Vagina (tissue), 2 donors: Measurements from ENCODE around the gene MAZ.

Experiments
- POLR2AphosphoS5 ChIP-seq, 2 donors: sonication (generic); formaldehyde crosslinking; IDR thresholded peaks; one replicate each; pipeline ENCODE4 v1.9.0; 2017; ENCODE audit warnings: antibody characterized with exemption in 2 of 2, mild to moderate bottlenecking in 2 of 2, low read depth in 1 of 2; ENCODE audit not compliant: insufficient read depth in 1 of 2
- TF ChIP-seq, protein P1 (sequence below), 3 experiments: fragments of 450-650 bp in 2 of 3; fragments of 200-600 bp in 1 of 3; sonication (generic) in 1 of 3; IDR thresholded peaks; one replicate each; pipeline ENCODE4 v1.5.1; 2017 to 2019; ENCODE audit warnings: antibody characterized with exemption in 3 of 3, mild to moderate bottlenecking in 2 of 3, moderate library complexity in 2 of 3

DNA sequence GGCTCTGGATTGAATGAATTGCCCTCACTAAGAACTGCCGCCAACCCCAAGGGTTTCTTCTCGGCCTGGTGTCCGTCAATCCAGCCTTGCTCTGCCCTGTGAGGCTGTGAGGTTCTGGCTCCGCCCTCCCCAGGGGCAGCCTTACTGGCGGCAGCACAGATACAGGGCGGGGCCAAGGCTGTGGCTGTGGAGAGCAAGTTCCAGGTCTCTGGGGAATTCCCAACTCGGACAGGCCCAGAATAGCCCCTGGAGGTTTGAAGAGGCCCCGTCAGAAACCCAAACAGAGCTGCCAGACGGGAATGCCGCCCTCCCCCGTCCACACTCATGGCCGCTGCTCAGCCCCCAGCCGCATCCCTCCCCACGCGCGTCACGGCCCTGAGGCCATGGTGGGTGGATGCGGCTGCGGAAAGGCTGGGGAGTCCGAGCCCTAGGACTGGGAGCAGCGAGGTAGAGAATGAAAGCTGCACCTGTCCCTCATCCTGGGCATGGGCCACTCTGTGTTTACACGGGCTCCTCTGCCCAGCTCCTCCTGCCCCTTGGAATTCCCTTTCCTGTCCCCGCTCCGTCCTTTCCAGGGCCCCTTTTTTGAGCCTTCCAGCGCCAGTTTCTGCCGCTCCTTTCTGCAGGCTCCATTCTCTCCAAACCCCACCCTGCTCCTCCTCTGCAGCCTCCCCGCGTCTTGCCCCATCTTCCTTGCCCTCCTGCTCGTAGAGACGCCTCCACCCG, 5.0 kb downstream of the MAZ start:
- TF ChIP-seq, protein P1, sequence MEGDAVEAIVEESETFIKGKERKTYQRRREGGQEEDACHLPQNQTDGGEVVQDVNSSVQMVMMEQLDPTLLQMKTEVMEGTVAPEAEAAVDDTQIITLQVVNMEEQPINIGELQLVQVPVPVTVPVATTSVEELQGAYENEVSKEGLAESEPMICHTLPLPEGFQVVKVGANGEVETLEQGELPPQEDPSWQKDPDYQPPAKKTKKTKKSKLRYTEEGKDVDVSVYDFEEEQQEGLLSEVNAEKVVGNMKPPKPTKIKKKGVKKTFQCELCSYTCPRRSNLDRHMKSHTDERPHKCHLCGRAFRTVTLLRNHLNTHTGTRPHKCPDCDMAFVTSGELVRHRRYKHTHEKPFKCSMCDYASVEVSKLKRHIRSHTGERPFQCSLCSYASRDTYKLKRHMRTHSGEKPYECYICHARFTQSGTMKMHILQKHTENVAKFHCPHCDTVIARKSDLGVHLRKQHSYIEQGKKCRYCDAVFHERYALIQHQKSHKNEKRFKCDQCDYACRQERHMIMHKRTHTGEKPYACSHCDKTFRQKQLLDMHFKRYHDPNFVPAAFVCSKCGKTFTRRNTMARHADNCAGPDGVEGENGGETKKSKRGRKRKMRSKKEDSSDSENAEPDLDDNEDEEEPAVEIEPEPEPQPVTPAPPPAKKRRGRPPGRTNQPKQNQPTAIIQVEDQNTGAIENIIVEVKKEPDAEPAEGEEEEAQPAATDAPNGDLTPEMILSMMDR (IDR thresholded peaks at IDR 0.05): no peak
- peak; percentile 86 to 90 for TF ChIP-seq POLR2AphosphoS5 (IDR thresholded peaks at IDR 0.05; ENCODE audit: insufficient read depth in 1 of 2, low read depth in 1 of 2)
